Esophagus muscularis mucosa (tissue), 3 donors: Measurements from ENCODE around the gene ZNF211.

ENCODE experiments used
- CTCF ChIP-seq, 3 experiments: fragments of 200-600 bp in 2 of 3; fragments of 450-650 bp in 1 of 3; sonication (generic) in 2 of 3; IDR thresholded peaks; one replicate each; pipeline ENCODE4 v1.5.1; 2017 to 2019; ENCODE audit warnings: antibody characterized with exemption in 3 of 3, mild to moderate bottlenecking in 2 of 3, moderate library complexity in 1 of 3
- POLR2A ChIP-seq: fragments of 450-650 bp; IDR thresholded peaks from one replicate; pipeline ENCODE4 v1.6.1; 2017; ENCODE audit warnings: antibody characterized with exemption, moderate library complexity, mild to moderate bottlenecking, low read depth
- POLR2AphosphoS5 ChIP-seq, 2 donors: sonication (generic); formaldehyde crosslinking; IDR thresholded peaks; one replicate each; pipeline ENCODE4 v1.6.1; 2017; ENCODE audit warnings: antibody characterized with exemption in 2 of 2

GRCh38 chr19:57643734-57644133 lies 10.8 kb downstream of the ZNF211 start:
- TF ChIP-seq POLR2AphosphoS5 (IDR thresholded peaks at IDR 0.05) (no peak), CTCF (IDR thresholded peaks at IDR 0.05) (no peak), POLR2A (no peak)
